ENCODE results near the gene SMTNL2. TPM values are rescaled to one million over a fixed set of nuclear protein-coding genes. Genes with fewer than 3 reads are reported as not detected.

Gene SMTNL2
- total RNA-seq, 4 donors from 2014 or later: 0.44 to 0.81 (median 0.67) TPM

DNA sequence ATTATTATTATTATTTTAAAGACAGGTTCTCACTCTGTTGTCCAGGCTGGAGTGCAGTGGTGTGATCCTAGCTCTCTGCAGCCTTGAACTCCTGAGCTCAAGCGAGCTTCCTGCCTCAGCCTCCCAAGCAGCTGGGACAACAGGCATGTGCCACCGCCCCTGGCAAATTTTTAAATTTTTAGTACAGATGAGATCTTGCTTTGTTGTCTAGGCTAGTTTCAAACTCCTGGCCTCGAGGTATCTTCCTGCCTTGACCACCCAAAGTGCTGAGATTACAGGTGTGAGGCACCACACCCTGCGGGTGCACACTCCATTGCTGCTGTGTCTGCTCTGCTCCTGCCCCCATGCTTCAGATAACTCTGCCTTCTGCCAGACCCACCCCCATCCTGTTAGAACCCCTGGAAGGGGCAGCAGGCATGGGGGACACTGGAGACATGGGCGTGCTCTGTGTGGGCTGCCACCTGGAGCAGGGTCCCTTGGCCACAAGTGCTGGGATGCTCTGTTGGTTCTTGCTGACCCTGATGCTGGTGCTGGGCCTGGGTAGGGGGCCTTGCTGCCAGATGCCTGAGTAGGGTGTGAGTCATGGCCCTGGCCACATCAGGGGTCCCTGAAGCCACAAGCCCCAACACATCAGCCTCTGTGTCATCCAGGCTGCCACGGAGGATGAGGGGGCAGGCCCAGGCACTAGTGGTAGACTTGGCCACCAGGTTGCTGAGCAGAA is 26.5 kb upstream of the SMTNL2 start:
- no peak for DNase-seq
- no peaks in the 10 kb centered on the region for H3K27me3 ChIP-seq
- TF ChIP-seq, protein P1, sequence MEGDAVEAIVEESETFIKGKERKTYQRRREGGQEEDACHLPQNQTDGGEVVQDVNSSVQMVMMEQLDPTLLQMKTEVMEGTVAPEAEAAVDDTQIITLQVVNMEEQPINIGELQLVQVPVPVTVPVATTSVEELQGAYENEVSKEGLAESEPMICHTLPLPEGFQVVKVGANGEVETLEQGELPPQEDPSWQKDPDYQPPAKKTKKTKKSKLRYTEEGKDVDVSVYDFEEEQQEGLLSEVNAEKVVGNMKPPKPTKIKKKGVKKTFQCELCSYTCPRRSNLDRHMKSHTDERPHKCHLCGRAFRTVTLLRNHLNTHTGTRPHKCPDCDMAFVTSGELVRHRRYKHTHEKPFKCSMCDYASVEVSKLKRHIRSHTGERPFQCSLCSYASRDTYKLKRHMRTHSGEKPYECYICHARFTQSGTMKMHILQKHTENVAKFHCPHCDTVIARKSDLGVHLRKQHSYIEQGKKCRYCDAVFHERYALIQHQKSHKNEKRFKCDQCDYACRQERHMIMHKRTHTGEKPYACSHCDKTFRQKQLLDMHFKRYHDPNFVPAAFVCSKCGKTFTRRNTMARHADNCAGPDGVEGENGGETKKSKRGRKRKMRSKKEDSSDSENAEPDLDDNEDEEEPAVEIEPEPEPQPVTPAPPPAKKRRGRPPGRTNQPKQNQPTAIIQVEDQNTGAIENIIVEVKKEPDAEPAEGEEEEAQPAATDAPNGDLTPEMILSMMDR (IDR thresholded peaks at IDR 0.05): no peak
- no peak for TF ChIP-seq POLR2A (IDR thresholded peaks at IDR 0.05)
- no peak overlapping the region for H3K4me3 ChIP-seq (replicated peaks in 1 of 3)
- intact Hi-C loops (cut with DNase I): no loop called here
- H3K9me3 ChIP-seq: no peaks in the 10 kb centered on the region
- H3K27ac ChIP-seq: no peak overlapping the region
- WGBS, 2 donors: 83 to 92% methylated on average over 3 to 6 of the region's 6 CpGs
- no peaks in the 10 kb centered on the region for H3K36me3 ChIP-seq
- H3K4me1 ChIP-seq: peaks cover 15 to 17% of the 10 kb centered on the region in 2 donors

DNA sequence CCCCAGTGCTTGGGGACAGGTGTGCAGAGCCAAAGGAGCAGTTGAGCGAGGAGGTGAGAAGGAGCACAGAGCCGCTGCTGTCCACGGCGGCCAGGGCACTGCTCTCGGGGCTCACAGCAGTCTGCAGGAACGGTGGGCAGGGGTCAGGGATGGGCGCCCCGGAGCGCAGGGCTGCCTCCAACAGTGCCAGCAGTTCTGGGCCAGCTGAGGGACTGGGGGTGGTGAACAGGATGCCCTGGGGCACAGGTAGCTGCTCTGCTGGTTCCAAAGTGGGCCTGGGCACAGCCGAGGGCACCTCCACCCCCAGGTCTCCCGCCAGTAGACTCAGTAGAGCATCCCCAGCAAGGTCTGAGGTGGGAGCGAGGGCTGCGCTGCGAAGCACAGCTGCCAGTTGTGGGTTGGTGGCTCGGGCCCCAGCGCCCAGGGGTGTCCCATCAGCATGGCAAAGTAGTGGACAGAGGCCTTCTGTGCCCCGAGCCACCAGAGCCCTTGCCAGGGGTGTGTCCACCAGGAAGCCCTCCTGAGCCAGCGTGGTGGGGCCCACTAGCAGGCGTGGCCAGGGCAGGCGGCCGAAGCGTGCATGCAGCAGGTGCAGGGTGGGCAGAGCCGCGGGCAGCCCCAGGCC is 25.9 kb upstream of the SMTNL2 start:
- Histone ChIP-seq H3K4me1 (peaks cover 15 to 17% of the 10 kb centered on the region in 2 donors), H3K27ac (no peak overlapping the region), H3K36me3 (no peaks in the 10 kb centered on the region), H3K9me3 (no peaks in the 10 kb centered on the region), H3K4me3 (replicated peaks in 1 of 3) (no peak overlapping the region), H3K27me3 (no peaks in the 10 kb centered on the region)
- no peak for TF ChIP-seq POLR2A (IDR thresholded peaks at IDR 0.05)
- TF ChIP-seq, protein P1 (IDR thresholded peaks at IDR 0.05): no peak
- intact Hi-C loops (cut with DNase I): no loop called here
- DNase-seq: no peak
- WGBS, 2 donors: 83 to 93% methylated on average over 10 to 13 of the region's 24 CpGs

DNA sequence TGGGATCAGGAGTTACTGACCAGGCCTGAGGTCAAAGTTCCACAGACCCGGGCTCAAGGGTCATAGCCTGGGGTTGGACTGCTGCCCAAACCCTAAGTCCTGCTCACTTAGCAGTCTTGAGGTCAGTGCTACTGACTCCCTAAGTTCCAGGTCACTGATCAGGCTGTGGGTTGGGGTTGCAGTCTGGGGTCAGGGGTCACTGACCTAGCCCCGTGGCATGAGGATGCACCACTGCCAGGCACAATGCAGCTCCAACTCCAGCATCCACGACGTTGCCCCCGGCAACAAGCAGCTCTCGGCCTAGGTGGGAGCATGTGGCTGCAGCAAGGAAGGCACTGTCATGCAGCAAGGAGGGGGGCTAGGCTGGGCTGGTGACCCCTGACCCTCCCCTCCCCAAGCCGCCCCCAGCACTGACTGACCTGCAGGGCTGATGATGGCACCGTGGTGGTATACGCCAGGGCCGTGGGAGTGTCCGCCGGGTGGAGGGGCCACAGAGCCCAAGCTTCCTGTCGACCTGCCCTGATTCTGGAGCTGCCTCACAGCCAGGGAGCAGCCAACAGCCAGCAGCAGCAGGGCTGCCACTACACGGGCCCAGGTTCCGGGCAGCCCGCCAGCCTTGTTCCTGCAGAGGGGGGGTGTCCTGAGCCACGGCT is 25.1 kb upstream of the SMTNL2 start:
- peaks cover 11 to 13% of the 10 kb centered on the region in 2 donors for H3K4me1 ChIP-seq
- no peak for DNase-seq
- intact Hi-C loops (cut with DNase I): no loop called here

DNA sequence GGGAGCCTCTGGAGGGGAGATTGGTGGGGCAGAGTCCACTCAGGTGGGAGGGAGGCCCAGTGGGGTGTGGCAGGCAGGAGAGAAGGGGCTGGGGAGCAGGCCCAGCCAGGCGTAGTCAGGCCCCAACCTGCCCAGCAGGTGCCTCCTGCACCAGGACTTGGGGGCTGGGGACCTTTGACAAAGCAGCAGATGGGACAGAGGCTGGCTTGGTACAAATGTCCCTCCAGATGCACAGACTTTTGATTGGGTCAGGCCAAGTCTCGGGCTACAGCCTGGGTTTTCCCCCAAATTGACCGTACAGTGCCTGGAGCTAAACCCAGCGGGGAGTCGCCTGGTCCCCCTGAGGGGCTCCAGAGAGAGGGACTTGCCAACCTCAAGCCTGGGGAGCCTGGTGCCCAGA is 24.4 kb upstream of the SMTNL2 start:
- intact Hi-C loops (cut with DNase I): loop anchor here (10.0 kb wide), 1 partner anchor 135 kb away; no protein-coding TSS in a partner anchor
- H3K27me3 ChIP-seq: no peaks in the 10 kb centered on the region
- H3K36me3 ChIP-seq: no peaks in the 10 kb centered on the region
- 80 to 90% methylated on average over 1 of the region's 5 CpGs for WGBS, 2 donors
- H3K9me3 ChIP-seq: no peaks in the 10 kb centered on the region
- H3K27ac ChIP-seq: no peak overlapping the region
- DNase-seq: no peak
- H3K4me3 ChIP-seq (replicated peaks in 1 of 3): no peak overlapping the region
- TF ChIP-seq, protein P1 (IDR thresholded peaks at IDR 0.05): no peak
- TF ChIP-seq POLR2A (IDR thresholded peaks at IDR 0.05): no peak
- H3K4me1 ChIP-seq: peaks cover 6% of the 10 kb centered on the region in 2 donors

More for the DNA sequence above, 25.1 kb upstream of the SMTNL2 start:
- no peak overlapping the region for H3K4me3 ChIP-seq (replicated peaks in 1 of 3)
- H3K36me3 ChIP-seq: no peaks in the 10 kb centered on the region
- H3K27me3 ChIP-seq: no peaks in the 10 kb centered on the region
- H3K27ac ChIP-seq: no peak overlapping the region
- TF ChIP-seq, protein P1 (IDR thresholded peaks at IDR 0.05): no peak
- TF ChIP-seq POLR2A (IDR thresholded peaks at IDR 0.05): no peak
- WGBS, 2 donors: 51 to 80% methylated on average over 5 to 13 of the region's 17 CpGs
- no peaks in the 10 kb centered on the region for H3K9me3 ChIP-seq
